HepG2 (cell line): ENCODE data around the gene PTH1R. TPM values are rescaled to one million over a fixed set of nuclear protein-coding genes. Genes with fewer than 3 reads are reported as not detected.

ENCODE experiments used
- ATAC-seq: fragments of 200-7000 bp; cut with Tn5 transposase; 3 replicates; pipeline ENCODE4 v1.9.1; 2020; ENCODE audit warnings: mild to moderate bottlenecking, moderate library complexity
- BruUV-seq: library from RNA; stranded (reverse); fragments of 400-500 nt; replicated peaks from 2 replicates; lab custom pipeline; 2021; lab: Mats Ljungman, UMichigan
- CTCF ChIA-PET: fragments of 300-600 bp; formaldehyde crosslinking; extraction: SDS; loops from one replicate; lab custom pipeline; 2021; ENCODE audit warnings: low total read pairs, inconsistent platforms, low intra/inter-chr PET ratio; lab: Yijun Ruan, JAX
- POLR2A ChIA-PET: fragments of 350-600 bp; sonication (Branson Sonifier 250); formaldehyde crosslinking; loops from one replicate; lab custom pipeline; 2020; ENCODE audit warnings: antibody characterized with exemption, inconsistent platforms; lab: Yijun Ruan, JAX
- DNase-seq: peaks from one replicate; pipeline ENCODE4 v3.0.0-alpha.2; 2015; ENCODE audit warnings: low spot score
- FAIRE-seq: peaks from 3 replicates; lab custom pipeline; 2011; peaks lifted over from hg19 to GRCh38; lab: Jason Lieb, UNC
- H2AFZ ChIP-seq: one replicate; pipeline ENCODE4 v1.6.1; 2011; ENCODE audit warnings: low read length, inconsistent platforms
- H3K27ac ChIP-seq: fragments of 300-600 bp; 3 replicates; pipeline ENCODE4 v1.8.0; 2011; ENCODE audit warnings: mixed run types, mild to moderate bottlenecking, mixed read lengths, low read length, inconsistent platforms; ENCODE audit not compliant: insufficient read depth; ENCODE audit errors: extremely low read length
- H3K27me3 ChIP-seq, 2 experiments: fragments of 200-600 bp in 1 of 2; 2 replicates in 1 of 2; 3 replicates in 1 of 2; pipeline versions ENCODE4 v1.6.0 to v1.8.0; 2011; ENCODE audit warnings: low read length in 2 of 2, mild to moderate bottlenecking in 2 of 2, moderate library complexity in 2 of 2, inconsistent platforms in 1 of 2; ENCODE audit not compliant: insufficient read depth in 2 of 2, control insufficient read depth in 1 of 2
- H3K36me3 ChIP-seq, 2 experiments: fragments of 200-600 bp in 1 of 2; replicated peaks in 1 of 2; 2 replicates in 1 of 2; 3 replicates in 1 of 2; pipeline versions ENCODE4 v1.5.1 to v1.8.0; 2011; ENCODE audit warnings: low read length in 2 of 2, inconsistent platforms in 1 of 2; ENCODE audit not compliant: insufficient read depth in 2 of 2, control insufficient read depth in 1 of 2
- H3K4me1 ChIP-seq: 2 replicates; pipeline ENCODE4 v1.5.1; 2012; ENCODE audit warnings: low read length, inconsistent platforms; ENCODE audit not compliant: insufficient read depth
- H3K4me2 ChIP-seq: 2 replicates; pipeline ENCODE4 v1.6.0; 2011; ENCODE audit warnings: low read depth, low read length, inconsistent platforms
- H3K4me3 ChIP-seq, 3 experiments: fragments of 200-600 bp in 1 of 3; sonication (generic), shearing (Covaris generic) in 1 of 3; replicated peaks in 1 of 3; 2 replicates each; pipeline ENCODE4 v1.5.1; 2011 to 2016; ENCODE audit warnings: low read length in 3 of 3, inconsistent platforms in 2 of 3, low read depth in 2 of 3, mild to moderate bottlenecking in 2 of 3, control low read depth in 1 of 3, mixed read lengths in 1 of 3; ENCODE audit not compliant: insufficient read depth in 1 of 3
- H3K79me2 ChIP-seq: one replicate; pipeline ENCODE4 v1.6.1; 2011; ENCODE audit warnings: low read length, inconsistent platforms; ENCODE audit not compliant: insufficient read depth
- H3K9ac ChIP-seq: 2 replicates; pipeline ENCODE4 v1.6.0; 2011; ENCODE audit warnings: mild to moderate bottlenecking, low read depth, low read length, inconsistent platforms; ENCODE audit not compliant: insufficient read depth
- H3K9me3 ChIP-seq: 2 replicates; pipeline ENCODE4 v1.5.1; 2012; ENCODE audit warnings: mild to moderate bottlenecking, low read length
- H4K20me1 ChIP-seq: 2 replicates; pipeline ENCODE4 v1.6.0; 2011; ENCODE audit warnings: inconsistent platforms, mild to moderate bottlenecking, low read length, moderate library complexity; ENCODE audit not compliant: insufficient read depth
- ARHGAP35 ChIP-seq: sonication (generic); formaldehyde crosslinking; IDR thresholded peaks from 2 replicates; pipeline ENCODE4 v1.9.0; 2022; ENCODE audit warnings: mild to moderate bottlenecking, inconsistent platforms, moderate library complexity, missing genetic modification reagents, borderline replicate concordance
- BORCS8-MEF2B ChIP-seq: sonication (generic); formaldehyde crosslinking; IDR thresholded peaks from 2 replicates; pipeline ENCODE4 v1.8.0; 2022; ENCODE audit warnings: mild to moderate bottlenecking, missing genetic modification reagents
- CBX5 ChIP-seq: sonication (generic); formaldehyde crosslinking; IDR thresholded peaks from 2 replicates; pipeline ENCODE4 v1.4.0; 2020; ENCODE audit warnings: missing genetic modification reagents, borderline replicate concordance
- KLF11 ChIP-seq: IDR thresholded peaks from 2 replicates; pipeline ENCODE4 v1.6.1; 2016; ENCODE audit warnings: missing compliant biosample characterization
- NFIC ChIP-seq: IDR thresholded peaks from 2 replicates; pipeline ENCODE4 v1.6.1; 2012; ENCODE audit warnings: mild to moderate bottlenecking, low read length, inconsistent platforms
- PTBP1 ChIP-seq: fragments of 200-400 bp; formaldehyde crosslinking; IDR thresholded peaks from 2 replicates; pipeline ENCODE4 v1.6.1; 2018; ENCODE audit warnings: low read length, low read depth; ENCODE audit not compliant: poor library complexity, severe bottlenecking
- SRY ChIP-seq: sonication (generic); formaldehyde crosslinking; IDR thresholded peaks from 2 replicates; pipeline ENCODE4 v1.8.0; 2022; ENCODE audit warnings: mild to moderate bottlenecking, missing genetic modification reagents
- ZFP36L1 ChIP-seq: sonication (generic); formaldehyde crosslinking; IDR thresholded peaks from 2 replicates; pipeline ENCODE4 v1.8.0; 2022; ENCODE audit warnings: mild to moderate bottlenecking, missing genetic modification reagents, moderate library complexity
- ZFX ChIP-seq: sonication (generic); formaldehyde crosslinking; IDR thresholded peaks from 2 replicates; pipeline ENCODE4 v1.4.0; 2020; ENCODE audit warnings: mild to moderate bottlenecking, low read depth, missing genetic modification reagents, moderate library complexity
- WGBS: methylation state at CpG from one replicate; pipeline ENCODE4 v1.1.6; 2017; ENCODE audit warnings: low lambda C conversion rate; 5-methylcytosine and 5-hydroxymethylcytosine counted together
- in situ Hi-C: cut with HindIII; loops from 2 replicates; pipeline ENCODE4 v1.10.0; 2017; ENCODE audit warnings: low pct_unique_long_range_greater_than_20kb; ENCODE audit not compliant: extremely low pct_ligation_motif_present
- intact Hi-C: fragments of 100-400 bp; cut with micrococcal nuclease; formaldehyde crosslinking; loops from one replicate; pipeline ENCODE4 v1.10.0; 2022; ENCODE audit not compliant: unreplicated experiment
- polyA plus RNA-seq, 8 experiments: library from polyadenylated mRNA; depleted of rRNA in 3 of 8; stranded (reverse) in 7 of 8; unstranded in 1 of 8; fragments of >200 nt; fragmentation: Illumina TruSeq in 4 of 8; extraction: Trizol in 4 of 8; gene quantifications; 2 replicates each; pipeline versions ENCODE4 v1.2.1 to v1.2.3, GENCODE V29; 2011 to 2016; ENCODE audit warnings: low read depth in 4 of 8, missing spikeins in 1 of 8, mixed read lengths in 1 of 8; ENCODE audit not compliant: insufficient read depth in 1 of 8
- total RNA-seq, 5 experiments: library from RNA; depleted of rRNA; stranded (reverse); fragments of >200 nt; fragmentation: Illumina TruSeq; extraction: Trizol; gene quantifications; 2 replicates each; pipeline ENCODE4 v1.2.3, GENCODE V29; 2016; ENCODE audit warnings: low read depth in 1 of 5
- TF ChIP-seq, protein P1 (sequence below): sonication (generic); formaldehyde crosslinking; IDR thresholded peaks from 2 replicates; pipeline ENCODE4 v1.8.1; 2023; ENCODE audit warnings: mild to moderate bottlenecking, missing genetic modification reagents
- TF ChIP-seq, protein P2 (sequence below): sonication (generic); formaldehyde crosslinking; IDR thresholded peaks from 2 replicates; pipeline ENCODE4 v1.4.0; 2020; ENCODE audit warnings: mild to moderate bottlenecking, missing genetic modification reagents

Gene PTH1R
- total and polyA plus RNA-seq, 2 of the 13 experiments (the other 11 are each of a cell fraction or from before 2014, with no cell fraction given): not detected

DNA sequence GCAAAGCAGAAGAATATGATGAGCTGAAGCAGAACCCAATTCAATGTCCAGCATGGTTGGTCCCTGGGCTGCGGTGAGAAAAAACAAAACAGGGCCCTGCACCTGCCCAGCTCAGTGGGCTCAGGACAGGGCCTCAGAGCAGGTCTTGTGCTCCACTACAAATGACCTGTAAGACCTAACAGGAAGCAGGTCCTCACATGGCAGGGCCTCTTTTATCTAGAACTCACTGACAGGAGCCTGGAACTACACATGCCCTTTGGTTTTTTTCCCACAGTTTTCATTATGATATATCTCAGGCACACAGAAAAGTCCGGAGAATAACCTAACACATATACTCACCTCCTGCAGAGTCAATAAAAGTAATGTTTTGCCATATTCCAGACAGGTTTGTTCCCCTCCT is 60.6 kb downstream of the PTH1R start (continued):
- no peak for TF ChIP-seq ZFP36L1 (CRISPR knock-in tag)
- TF ChIP-seq, protein P1, sequence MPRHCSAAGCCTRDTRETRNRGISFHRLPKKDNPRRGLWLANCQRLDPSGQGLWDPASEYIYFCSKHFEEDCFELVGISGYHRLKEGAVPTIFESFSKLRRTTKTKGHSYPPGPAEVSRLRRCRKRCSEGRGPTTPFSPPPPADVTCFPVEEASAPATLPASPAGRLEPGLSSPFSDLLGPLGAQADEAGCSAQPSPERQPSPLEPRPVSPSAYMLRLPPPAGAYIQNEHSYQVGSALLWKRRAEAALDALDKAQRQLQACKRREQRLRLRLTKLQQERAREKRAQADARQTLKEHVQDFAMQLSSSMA (CRISPR knock-in tag): no peak

DNA sequence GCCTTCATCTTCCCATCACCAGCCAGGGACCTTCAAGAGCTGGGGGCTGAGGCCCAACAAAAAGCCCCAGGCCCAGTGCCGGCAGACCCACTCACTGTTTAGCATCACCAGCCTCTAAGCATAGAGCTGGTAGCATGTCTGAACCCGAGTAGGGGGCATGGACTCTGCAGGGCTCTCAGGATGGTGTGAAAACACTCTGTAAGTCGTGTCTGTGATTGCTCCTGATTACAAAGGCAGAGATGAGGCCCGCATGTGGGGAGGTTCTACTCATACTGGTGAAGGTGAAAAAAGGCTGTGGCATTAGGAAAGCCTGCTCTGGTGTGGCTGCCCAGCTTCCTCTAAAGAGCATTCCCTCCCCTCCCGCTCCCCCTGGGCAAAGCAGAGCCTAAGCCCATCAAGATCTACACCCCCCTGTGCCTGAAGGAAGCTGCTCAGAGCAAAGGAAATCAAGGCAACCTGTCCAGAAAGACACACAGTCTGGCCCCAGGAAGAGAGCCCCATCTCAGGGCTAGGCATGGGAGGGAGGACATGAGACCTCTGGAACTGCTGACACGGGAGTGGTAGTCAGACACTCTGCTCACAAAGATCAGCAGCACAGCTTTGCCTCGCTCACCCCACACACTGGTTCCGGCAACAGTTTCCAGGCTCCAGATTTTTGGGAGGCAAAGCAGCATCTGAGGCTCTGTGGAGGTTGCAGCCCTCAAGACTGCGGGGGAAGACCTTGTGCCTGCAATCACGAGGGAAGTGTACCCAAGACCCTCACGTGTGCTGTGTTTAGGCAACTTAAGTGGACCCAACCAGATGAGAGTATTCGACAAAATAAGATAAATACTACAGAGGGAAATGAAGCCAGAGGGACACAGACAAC is 62.3 kb downstream of the PTH1R start:
- WGBS: 74% methylated on average over 9 of the region's 12 CpGs
- peaks cover 17 to 60% of the 10 kb centered on the region in 2 experiments for H3K36me3 ChIP-seq

DNA sequence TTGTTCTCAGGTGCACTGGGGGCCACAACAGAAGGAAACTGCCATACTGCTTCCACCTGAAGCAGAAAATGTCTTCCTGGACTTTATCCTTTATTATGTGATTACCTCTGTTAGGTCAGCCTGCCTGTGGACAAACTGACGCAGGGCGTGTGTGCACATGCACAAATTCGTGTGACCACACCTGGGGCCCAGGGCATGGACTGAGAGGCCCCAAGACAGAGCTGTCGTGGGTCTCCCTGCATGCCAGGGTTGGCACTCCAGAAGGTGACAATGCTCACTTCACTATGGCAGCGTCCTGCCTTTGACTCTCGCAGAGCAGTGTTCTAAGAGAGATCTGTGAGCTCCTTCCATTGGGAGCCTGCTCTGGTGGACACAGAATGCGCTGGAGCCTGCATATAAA is 64.6 kb downstream of the PTH1R start:
- Histone ChIP-seq H3K4me2 (no peak overlapping the region), H3K9me3 (no peaks in the 10 kb centered on the region), H3K4me1 (peaks cover 92% of the 10 kb centered on the region), H3K36me3 (peaks cover 12 to 52% of the 10 kb centered on the region in 2 experiments), H3K27me3 (no peaks in the 10 kb centered on the region), H3K9ac (no peak overlapping the region), H3K79me2 (peaks cover 63% of the 10 kb centered on the region), H3K27ac (no peak overlapping the region), H3K4me3 (no peak overlapping the region), H4K20me1 (peaks cover 11% of the 10 kb centered on the region), H2AFZ (no peak overlapping the region)
- ChIA-PET POLR2A (interaction anchor here (0.6 kb wide), 1 partner anchor 361 kb away, joined by 3 read pairs; no protein-coding TSS in a partner anchor), CTCF (no interaction called here)
- FAIRE-seq (no peak), ATAC-seq (no peak), DNase-seq (no peak)
- in situ Hi-C loops (no loop called here), intact Hi-C loops (no loop called here)
- BruUV-seq: no TSS peak
- 100% methylated on average over 5 of the region's 7 CpGs for WGBS
- no peak for TF ChIP-seq ZFX (CRISPR knock-in tag)
- TF ChIP-seq BORCS8-MEF2B (CRISPR knock-in tag): no peak
- TF ChIP-seq SRY (CRISPR knock-in tag): no peak
- no peak for TF ChIP-seq ARHGAP35 (CRISPR knock-in tag)
- TF ChIP-seq, protein P2, sequence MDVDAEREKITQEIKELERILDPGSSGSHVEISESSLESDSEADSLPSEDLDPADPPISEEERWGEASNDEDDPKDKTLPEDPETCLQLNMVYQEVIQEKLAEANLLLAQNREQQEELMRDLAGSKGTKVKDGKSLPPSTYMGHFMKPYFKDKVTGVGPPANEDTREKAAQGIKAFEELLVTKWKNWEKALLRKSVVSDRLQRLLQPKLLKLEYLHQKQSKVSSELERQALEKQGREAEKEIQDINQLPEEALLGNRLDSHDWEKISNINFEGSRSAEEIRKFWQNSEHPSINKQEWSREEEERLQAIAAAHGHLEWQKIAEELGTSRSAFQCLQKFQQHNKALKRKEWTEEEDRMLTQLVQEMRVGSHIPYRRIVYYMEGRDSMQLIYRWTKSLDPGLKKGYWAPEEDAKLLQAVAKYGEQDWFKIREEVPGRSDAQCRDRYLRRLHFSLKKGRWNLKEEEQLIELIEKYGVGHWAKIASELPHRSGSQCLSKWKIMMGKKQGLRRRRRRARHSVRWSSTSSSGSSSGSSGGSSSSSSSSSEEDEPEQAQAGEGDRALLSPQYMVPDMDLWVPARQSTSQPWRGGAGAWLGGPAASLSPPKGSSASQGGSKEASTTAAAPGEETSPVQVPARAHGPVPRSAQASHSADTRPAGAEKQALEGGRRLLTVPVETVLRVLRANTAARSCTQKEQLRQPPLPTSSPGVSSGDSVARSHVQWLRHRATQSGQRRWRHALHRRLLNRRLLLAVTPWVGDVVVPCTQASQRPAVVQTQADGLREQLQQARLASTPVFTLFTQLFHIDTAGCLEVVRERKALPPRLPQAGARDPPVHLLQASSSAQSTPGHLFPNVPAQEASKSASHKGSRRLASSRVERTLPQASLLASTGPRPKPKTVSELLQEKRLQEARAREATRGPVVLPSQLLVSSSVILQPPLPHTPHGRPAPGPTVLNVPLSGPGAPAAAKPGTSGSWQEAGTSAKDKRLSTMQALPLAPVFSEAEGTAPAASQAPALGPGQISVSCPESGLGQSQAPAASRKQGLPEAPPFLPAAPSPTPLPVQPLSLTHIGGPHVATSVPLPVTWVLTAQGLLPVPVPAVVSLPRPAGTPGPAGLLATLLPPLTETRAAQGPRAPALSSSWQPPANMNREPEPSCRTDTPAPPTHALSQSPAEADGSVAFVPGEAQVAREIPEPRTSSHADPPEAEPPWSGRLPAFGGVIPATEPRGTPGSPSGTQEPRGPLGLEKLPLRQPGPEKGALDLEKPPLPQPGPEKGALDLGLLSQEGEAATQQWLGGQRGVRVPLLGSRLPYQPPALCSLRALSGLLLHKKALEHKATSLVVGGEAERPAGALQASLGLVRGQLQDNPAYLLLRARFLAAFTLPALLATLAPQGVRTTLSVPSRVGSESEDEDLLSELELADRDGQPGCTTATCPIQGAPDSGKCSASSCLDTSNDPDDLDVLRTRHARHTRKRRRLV (CRISPR knock-in tag): no peak
- TF ChIP-seq PTBP1: no peak

More for the DNA sequence above, 62.3 kb downstream of the PTH1R start:
- in situ Hi-C loops (no loop called here), intact Hi-C loops (no loop called here)
- ATAC-seq (no peak), DNase-seq (no peak), FAIRE-seq (no peak)
- no peak overlapping the region for H2AFZ ChIP-seq
- peaks cover 92% of the 10 kb centered on the region for H3K4me1 ChIP-seq
- H3K27ac ChIP-seq: peak overlapping the region; percentile 32
- BruUV-seq: no TSS peak
- H3K9ac ChIP-seq: no peak overlapping the region
- no peaks in the 10 kb centered on the region for H3K9me3 ChIP-seq
- peaks cover 17% of the 10 kb centered on the region for H4K20me1 ChIP-seq
- H3K4me2 ChIP-seq: no peak overlapping the region
- ChIA-PET POLR2A (interaction anchor here (0.9 to 1.3 kb wide), 2 partner anchors 36 to 40 kb away, joined by 3 read pairs; partner anchors contain the start of genes CCDC12 and NBEAL2), CTCF (no interaction called here)
- H3K4me3 ChIP-seq: no peak overlapping the region
- TF ChIP-seq CBX5 (CRISPR knock-in tag) (no peak), KLF11 (CRISPR knock-in tag) (no peak), NFIC (no peak)
- H3K79me2 ChIP-seq: peaks cover 54% of the 10 kb centered on the region
- no peaks in the 10 kb centered on the region for H3K27me3 ChIP-seq
